GM21825 (cell line): ENCODE measurements around the gene ETV6.

Experiments
- ATAC-seq: cut with Tn5 transposase; IDR thresholded peaks from one replicate; pipeline ENCODE4 v1.9.1; 2021; ENCODE audit warnings: mild to moderate bottlenecking, moderate library complexity; ENCODE audit not compliant: unreplicated experiment

The ETV6 gene

GRCh38 chr12:11769723-11770514 lies 120.4 kb downstream of the ETV6 start:
- ATAC-seq: no peak

GRCh38 chr12:11771356-11771755 lies 121.9 kb downstream of the ETV6 start:
- ATAC-seq: no peak

DNA sequence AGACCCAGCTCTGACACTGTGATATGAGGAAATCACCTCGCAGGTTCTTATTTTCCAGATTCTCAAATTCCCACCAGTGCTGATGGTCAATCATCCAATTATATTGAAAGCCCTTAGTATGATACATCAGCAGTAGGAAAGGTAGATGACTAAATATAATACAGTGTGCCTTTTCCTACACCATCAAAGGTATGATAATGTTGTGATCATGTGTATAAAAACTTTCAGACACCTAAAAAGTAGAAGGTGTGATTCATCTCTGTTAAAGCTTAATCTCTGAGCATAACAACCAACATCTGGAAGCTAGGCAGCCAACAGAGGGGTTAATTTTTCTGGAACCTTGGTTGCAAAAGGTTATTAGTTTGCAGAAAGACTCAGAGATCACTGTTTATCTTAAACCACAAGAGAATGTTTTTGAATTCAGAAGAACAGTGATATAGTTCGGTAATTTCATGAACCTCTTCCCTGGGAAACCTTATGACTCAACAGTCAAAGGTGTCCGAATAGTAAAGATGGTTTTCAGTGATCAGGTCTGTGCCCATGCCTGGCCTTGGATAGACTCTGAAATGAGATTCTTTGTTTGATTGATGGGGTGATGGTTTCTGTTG lies 122.5 kb downstream of the ETV6 start:
- no peak for ATAC-seq

DNA sequence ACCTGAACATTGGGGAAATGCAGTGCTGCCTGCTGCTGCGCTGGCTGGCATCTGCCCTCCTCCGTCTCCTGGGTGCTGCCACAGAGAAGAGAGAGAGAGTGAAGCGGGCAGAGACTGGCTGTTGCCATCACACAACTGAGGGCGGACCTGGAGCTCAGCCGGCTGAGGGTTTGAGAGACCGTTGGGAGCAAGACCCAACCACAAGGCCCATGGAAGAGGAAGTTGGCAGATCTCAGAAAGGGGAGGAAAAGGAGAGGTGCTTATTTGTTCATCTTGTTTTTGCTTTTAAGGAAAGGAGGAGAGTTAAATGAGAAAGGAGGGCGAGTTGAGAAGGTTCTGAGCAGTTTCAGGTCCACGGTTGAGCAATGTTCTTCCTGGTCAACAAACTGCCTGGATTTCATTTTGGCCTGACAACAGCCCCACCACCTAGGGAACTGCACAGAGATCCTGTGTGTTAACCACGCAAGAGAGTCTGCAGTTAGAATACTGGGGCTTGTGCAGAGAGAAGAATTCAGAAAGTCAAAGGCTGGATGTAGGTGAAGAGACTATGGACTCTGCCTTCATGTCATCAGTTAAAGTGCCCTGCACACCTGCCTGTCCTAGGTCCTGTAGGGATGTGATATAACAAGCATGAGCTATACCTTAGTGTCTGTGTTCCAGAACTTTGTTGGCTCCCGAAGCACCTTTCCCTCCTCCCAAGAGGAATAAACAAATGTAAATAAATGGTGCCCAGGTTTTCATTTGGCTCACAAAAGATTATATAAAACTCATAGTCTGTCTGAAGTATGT lies 124.6 kb downstream of the ETV6 start:
- no peak for ATAC-seq

GRCh38 chr12:11774821-11775220 lies 125.3 kb downstream of the ETV6 start:
- no peak for ATAC-seq

- ATAC-seq: no peak
These were observed 126.8 kb downstream of the ETV6 start for GRCh38 chr12:11776316-11776715.

- ATAC-seq: no peak
These were observed 128.0 kb downstream of the ETV6 start for GRCh38 chr12:11777451-11777850.

- ATAC-seq: no peak
These were observed 128.5 kb downstream of the ETV6 start for GRCh38 chr12:11777962-11778361.

DNA sequence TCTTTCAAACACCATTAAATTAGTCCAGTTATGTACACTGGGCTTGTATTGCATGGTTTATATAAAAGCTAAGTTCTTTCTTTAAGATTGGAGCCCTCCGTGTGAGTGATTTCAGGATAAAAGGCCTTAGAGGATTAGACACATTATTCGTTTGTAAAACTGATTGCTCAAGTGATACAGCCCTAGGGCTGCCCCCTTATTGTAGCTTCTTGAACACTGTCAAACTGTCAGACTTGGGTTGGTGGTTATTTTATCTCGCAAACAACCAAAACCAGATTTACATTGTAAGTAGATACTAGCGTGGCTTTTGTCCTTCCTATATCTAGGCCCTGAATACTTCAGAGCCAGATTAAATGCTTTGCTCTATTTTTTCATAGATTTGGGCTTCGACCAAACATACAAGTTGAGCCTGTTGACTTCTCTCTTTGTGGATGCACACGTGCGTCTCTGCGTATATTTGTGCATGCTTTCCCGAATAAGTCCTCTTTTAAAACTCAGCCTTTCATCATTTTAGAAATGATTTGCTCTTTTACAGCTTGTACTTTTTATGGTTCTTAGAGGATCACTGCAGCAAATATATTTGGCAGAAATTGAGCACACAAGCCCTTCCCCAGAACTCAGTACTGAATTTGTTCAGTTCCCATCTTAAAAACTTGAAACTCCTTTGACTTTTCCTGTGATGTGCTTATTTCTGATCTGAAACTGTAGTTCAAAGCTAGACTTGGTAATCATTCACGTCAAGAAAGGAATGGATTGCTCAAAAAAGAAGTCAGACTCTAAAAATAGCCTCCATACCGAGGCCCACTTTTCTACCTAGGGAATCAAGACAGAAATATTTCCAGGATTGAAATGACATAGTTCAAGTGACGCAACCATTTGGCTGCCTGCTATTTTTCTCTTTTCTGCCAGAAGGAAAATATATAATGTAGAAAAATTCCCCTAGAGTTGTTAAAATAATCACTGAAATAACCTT lies 129.5 kb downstream of the ETV6 start:
- ATAC-seq: no peak

DNA sequence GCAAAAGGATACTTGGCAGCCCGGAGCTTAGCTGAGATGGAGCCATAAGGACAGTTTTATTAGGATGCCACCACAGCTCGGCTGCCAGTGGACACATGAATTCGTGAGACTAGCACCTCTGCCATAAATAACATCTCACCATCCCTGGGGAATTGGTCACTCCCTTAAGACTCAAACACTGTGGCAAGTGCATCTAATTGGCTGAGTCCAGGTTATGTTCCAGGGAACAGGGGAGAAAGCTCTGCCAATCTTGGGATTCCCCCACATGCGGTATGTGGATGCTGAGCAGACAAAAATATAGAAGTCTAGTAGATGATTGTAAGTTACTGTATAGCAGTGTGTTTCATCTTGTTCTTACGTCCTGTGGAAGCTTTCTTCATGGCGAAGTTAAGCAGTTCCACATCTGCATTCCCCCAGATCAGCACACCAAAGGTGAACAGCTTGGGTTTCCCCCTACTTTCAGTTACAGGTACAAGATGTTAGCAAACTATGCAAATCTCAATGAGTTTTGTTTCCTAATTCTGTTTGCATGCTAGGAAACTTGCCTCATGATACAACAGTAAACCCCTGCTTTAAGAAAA lies 131.1 kb downstream of the ETV6 start:
- ATAC-seq: peak; percentile 66

- ATAC-seq: no peak
These were observed 133.5 kb downstream of the ETV6 start for GRCh38 chr12:11782914-11783420.

DNA sequence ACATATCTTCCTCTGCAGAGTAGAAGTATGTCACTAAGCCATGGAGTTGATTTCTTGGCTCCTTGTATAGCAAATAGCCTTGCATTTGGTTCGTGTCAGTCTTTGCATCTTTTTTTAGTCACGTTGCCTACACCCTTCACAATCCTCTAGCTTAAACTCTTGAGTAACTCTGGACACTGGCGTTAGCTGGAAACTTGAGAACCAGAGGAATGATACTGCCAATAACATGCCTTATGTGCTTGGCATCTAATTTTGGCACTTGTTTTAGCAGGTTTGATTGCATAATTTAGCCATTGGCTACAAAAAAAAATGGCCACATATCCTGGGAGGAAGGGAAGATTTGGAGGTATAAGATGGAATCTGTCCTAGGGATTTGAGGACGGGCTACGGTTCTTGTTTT lies 136.2 kb downstream of the ETV6 start:
- no peak for ATAC-seq

DNA sequence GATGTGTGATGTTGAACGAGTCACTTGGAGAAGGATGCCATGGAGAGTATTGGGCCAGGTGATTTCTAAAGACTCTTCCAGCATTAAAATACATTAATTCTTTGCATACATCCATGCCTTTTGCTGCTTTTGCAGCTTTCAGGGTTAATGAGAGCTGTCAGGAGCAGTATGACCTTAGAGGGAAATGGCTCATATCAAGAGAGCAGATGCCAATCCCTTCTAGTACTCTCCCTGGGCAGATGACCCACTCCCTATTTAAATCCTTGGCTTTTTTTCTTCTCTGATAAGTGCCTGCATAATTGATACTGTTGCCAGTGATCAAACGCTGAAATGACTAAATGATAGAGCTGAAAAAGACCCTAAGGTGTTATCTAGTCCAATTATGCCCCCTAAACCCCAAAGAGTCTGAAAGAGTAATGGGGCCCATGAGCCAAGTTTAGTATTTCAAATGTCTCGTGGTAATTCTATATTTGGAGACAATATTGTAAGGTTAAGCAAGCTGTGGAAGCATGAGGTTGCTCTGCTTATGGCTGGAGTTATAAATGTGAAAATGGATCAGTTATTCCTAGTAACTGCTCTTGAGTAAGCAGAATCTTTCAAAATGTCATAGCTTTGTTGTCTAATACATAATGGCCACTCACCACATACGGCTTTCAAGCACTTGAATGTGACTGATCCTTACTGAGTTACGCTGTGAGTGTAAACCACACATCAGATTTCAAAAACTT lies 137.3 kb downstream of the ETV6 start:
- no peak for ATAC-seq

GRCh38 chr12:11787437-11787836 lies 138.0 kb downstream of the ETV6 start:
- ATAC-seq: no peak

- no peak for ATAC-seq
These were observed 138.7 kb downstream of the ETV6 start for GRCh38 chr12:11787933-11788849.

DNA sequence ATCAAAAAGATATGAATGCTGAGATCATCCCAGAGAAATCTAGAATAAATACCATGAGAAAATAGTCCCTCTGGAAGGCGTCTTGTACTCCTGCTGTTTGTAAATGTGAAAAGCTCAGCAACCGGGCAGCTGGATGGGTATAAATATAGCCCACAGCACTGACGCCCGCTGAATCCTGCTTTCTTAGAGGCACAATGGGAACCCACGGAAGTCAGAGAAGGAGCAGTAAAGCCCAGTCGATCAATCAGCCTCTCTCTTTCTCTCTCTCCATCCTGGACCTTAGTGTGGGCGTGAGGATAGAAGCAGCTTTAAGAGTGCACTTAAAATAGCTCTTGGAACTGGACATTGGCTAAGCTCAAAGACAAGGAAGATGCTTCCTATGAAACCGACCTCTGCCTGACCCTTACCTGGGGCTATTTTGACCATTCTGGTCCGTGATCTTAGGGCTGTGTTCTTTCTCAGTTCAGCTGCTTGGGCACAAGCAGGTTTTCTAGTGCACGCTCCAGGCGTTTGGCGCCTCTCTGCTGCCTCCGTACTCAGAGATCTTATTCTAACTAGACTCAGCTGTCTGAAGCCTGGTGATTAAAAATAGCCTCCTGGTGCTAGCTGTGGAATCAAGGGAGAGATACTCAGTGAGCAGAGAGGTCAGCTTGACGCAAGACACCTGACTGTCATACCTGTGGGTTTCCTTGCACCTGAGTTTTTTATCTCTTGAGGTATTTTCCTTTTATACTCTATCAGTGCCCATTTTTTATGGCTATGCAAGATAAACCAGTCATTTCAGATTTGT lies 144.6 kb downstream of the ETV6 start:
- ATAC-seq: no peak

DNA sequence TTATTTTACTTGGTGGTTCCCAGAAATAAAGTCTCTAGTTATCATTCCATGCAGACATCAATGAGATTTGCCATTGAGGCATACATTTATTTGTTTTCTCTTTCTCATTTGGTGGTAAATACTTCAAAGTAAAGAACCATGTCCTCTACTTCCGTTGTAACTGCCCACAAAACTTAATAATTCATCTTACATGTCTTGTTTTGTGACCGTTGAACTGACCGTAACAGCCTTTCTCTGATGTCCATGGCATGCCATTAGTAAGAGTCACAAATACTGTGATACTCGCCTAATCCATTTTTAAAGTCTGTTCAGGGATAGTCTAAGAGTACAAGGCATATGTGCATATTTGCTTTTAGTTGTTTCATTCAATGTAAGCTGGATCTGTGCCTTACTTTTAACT lies 145.3 kb downstream of the ETV6 start:
- ATAC-seq: no peak
